ENCODE measurements around the gene SFXN5.

Gene SFXN5

DNA sequence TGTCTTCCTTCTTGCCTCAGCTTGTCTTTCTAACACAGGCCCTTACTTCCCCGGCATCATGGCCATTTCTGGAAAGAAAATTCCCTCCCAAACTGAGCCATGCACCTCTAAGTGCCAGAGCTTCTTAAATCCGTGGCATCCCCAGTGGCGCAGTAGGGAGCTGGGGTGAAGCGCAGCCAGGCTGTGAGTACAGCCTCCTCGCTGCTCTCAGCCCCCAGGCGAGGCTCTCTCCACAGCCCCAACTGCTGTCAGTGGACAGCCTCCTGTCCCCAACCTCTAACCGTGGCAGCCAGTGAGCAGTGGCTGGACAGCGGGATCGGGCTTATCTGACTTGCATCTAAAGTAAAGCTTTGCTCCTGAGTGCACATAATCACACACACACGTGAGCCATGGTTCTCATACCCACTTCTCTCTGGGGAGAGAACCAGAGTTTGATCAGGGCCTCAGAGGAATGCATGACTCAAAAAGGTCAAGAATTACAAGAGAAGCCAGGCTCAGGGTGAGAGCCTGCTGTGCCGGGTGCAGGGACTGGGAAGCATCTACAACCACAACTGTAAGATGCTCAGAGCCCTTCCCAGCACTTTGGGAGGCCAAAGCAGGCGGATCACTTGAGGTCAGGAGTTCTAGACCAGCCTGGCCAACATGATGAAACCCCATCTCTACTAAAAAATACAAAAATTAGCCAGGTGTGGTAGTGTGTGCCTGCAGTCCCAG is 50.7 kb downstream of the SFXN5 start:
- DNase-seq (ENCODE audit: low read depth), result peak; percentile 92

DNA sequence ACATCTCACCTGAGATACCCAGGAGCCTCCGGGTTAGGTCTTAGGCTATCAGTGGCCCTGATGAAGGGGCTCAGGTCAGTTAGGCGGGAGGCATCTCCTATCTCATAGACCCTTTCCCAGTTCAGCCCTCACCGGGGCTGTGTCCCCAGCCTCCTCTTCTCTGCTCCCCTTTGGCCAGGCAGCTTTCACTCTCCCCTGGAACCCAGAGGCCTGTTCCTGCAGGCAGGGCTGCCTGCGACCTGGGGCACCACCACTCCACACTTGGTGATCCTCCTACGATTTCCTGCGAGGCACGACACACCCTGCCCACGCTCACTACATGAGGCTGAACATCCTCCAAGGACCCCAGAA is 51.2 kb downstream of the SFXN5 start:
- no peak for DNase-seq (ENCODE audit: low read depth)

DNA sequence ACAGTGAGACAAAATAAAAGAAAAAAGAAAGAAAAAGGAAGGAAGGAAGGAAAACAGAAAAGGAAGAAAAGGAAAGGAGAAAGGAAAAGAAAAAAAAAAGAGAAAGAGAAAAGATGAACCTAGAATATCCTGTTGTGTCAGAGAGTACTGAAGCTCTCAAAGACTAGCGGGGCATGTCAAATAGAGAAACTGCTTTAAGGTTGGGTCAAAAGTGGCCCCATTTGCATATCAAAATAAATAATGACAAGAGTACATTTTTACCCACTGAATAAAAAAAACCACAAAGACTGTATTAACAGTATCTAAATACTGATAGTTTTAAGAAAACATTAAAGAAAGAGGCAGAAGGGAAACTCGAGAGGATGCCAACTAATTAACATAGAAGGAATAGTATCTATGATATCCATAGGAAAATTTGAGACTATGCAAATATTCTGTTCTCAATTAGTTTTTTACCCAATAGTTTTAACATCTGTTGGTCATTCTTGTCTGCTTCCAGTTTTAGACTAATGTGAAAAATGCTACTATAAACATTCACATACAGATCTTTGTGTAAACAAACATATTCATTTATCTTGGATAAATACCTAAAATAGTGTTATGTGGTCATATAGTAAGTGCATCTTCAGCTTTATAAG is 53.2 kb downstream of the SFXN5 start:
- peak; percentile 58 for DNase-seq (ENCODE audit: low read depth)

DNA sequence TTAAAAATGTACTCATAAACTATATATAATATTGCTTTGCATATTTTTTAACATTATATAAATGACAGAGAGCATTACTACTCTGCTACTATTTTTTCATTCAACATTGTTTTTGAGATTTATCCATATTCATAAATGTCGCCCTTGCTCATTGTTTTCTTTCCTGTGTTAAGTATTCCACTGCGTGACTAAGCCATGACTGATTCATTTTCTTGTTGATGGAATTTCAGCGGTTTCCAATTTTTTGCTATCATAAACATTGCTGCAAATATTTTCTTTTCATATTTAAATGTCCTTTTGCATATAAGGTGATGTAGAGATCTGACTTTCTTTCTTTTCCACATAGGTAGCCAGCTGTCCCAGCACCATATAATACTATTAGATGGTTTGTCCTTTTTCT is 57.6 kb downstream of the SFXN5 start:
- DNase-seq (ENCODE audit: low read depth), result peak; percentile 42

DNA sequence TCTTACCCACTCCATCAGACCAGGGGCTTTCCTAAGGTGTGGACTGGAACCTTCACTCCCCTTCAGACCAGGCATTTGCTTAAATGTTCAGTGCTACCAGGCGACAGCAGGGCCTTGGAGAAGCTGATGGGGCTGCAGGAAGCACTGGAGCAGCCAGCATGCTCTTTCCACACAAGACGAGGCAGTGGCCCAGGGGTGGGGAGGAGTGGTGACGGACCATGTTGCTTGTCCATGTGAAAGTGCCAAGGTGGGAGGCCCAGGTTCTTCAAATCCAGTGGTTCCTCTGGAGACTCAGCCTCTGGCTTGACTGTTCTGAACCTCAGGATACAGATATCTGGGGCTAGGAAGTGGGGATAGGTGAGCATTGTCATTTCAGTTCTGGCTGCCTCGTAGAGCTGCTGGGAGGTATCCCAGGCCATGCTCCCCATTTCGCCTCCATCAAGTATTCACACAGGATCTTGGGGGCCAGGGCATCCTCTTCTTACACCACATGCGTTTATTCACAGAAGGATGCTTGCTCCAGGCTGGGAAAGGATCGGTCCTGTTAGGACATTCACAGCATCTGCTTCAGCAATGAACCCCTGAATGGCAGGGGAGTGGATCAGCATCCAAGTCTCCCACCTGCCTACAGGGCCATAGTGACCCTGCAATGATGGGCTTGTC is 62.2 kb downstream of the SFXN5 start:
- DNase-seq (ENCODE audit: low read depth), result no peak

DNA sequence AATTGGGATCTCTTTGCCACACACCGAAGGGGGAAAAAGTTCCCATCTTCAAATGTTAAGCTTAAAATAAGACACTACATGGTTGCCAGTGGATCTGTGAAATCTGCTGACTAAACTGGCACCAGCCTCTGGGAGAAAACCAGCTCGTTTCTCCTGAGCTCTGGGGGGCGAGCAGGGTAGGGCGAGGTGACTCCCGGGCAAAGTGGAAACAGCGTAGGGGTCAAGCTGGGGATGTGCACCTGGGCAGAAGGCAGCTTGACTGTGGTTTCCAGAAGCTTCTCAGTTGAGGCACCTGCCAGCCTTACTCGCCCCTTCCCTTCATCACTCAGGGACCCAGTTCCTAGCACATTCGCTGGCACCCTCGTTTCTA is 62.8 kb downstream of the SFXN5 start:
- no peak for DNase-seq (ENCODE audit: low read depth)

DNA sequence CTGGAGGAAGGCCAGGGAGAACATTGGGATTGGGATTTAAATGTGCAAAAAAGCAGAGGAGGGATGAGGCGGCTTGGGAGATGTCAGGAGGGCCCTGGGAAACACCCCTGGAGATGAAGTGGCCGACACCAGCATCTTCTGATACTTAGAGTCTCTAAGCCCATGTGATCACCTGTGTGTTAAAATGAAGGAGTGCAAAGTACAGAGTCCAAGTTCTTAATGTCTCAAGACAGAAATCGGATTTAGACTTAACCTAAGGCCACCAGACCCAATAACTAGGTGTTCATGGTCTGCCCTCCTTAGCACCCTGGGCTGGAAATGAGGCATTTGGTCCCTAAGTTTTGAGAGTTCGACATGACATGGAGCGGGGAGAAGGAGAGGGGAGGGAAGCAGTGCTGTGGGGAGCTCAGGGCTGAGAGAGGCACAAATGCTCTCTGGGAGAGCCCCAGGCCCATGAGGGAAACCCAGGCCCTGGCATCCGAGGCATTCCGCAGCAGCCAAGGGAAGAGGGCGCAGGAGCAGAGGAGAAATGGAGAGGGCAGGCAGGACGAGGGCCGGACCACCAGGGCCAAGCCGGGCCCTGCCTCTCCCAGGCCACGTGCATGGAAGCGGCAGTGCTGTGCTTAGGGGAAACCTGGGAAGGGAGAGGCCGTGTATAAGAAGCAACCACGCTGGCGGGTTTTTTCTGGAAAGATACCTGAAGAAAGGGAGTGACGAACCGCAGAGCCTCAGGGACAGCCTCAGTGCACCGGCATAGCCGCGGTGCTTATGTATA is 63.3 kb downstream of the SFXN5 start:
- no peak for DNase-seq (ENCODE audit: low read depth)

DNA sequence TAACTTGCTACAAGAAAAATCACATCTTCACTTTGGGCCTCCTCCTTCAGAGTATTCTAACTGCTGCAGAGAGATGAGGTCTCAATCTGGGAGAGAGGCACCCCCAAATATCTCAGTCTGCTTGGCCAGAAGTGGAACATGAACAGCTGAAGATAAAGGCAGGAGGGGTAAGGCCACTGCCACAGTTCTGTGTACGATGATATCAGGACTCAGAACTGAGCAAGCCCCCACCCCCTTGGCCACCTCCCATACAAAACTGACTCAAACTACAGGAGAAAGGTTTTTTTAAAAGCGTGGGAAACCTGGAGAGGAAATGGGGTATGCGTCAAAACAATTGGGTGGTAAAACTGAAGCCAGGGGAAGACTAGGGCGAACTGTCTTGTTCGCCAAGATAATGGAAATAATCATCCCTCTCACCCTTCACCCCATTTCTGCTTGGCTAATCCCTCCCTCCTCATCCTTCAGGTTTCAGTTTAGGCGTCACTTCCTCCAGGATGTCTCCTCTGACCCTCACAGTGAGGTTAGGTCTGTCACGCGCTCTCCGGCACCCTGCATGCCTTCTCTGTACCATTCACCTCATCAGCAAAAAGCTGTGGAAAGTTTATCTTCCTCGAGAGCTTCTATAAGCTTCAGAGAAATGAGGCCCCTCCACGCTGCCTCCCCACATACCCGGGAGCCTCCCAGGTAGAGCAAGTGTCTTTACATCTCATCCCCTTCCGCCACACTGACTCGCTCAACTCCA is 64.4 kb downstream of the SFXN5 start:
- DNase-seq (ENCODE audit: low read depth), result no peak

DNA sequence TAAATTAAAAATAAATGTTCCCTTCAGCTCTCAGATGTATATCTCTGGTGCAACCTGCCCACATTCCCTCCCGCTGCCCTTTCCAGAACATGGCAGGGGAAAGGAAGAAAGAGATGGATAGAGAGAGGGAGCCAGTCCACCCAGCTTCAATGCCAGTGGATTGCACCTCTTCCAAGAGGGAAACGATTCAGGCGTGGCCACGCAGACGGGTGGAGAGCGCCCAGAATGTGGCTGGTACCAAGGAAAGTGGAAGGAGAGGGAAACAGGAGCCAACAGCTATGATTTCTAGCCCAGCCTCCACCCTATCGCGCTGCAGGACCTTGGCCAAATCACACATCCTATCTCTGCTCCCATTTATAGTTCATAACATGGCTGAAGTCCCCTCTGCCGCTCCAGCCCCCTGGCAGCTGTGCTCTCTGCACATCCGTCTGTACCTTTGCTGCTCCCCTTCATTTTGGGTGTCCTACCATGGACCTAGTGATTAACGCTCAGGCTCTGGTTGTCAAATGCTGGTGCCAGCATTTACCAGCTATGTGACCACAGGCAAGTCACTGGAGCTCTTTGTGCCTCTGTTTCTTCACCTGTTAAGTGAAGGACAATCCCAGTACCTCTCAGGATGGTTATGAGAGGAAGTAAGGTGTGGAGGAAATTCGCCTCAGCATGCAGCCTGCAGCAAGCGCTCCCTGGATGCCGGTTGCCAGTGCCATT is 66.5 kb downstream of the SFXN5 start:
- no peak for DNase-seq (ENCODE audit: low read depth)

DNA sequence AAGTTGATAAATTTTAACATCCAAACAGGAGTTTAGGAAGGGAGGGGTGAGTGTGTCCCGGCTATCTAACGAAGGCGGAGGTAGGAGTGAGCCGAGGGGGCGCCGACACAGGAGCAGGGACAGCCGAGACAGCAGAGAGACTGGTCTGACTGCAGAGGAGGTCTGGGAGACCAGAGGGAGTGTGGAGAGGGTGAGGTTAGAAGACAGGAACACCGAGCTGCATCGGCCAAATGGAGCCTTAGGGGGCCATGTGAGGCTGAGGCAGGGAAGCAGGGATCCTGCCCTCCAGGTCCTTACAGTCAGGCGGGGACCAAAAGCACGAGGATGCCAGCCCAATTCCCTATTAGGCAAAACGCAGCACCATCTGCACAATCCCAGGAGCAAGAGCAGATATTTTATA is 67.0 kb downstream of the SFXN5 start:
- no peak for DNase-seq (ENCODE audit: low read depth)

DNA sequence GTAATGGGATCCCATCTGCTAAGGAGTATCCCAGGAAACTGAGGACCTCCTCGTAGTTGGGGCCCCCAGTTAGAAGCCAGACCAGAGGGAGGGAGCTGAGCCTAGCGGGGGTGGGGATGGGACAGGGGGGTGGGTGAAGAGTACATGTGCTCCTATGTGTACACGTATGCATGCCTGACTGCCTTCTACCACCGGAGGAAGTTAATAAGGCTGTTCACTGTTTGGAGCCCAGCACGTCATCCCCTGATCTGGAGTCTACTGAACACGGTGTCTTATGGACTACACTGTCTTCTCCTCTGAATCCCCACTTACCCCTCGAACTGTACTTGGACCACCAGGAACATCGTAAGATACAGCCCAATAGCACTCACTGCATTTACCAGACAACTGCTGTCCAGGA is 68.5 kb downstream of the SFXN5 start:
- DNase-seq (ENCODE audit: low read depth), result no peak

DNA sequence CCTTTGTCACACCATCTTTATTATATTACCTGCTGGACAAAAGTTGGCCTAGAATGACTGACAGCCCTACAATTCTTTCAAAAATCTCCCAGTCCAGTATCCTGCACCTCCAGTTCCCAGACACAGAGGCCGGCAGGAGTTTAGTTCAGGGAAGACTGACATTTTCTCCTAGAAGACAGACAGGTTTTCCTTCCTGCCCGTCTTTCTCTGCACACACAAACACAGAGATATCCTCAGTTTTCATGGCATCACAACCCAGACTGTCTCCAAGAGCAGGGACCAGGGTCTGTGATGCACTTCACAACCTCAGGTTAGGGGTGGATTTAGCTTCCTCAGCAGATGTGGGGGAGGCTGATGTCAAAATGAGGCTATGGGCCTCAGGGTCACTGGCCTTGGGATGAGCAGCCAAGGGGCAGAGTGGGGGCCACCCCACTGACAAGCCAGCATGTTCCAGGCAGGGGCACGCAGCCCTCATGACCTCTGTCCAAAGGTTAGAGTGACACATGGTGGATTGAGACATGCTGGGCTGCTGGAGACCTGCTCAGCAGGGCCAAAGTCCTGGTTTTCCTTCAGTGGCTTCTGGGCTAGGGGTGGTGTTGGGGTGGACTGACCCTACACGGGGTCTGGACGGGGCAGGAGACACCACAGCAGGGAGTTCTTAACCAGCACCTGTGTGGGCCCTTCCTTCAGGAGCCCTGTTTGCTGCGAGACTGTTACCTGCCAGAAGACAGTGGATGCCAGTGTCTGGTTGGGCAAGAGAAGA is 70.5 kb downstream of the SFXN5 start:
- no peak for DNase-seq (ENCODE audit: low read depth)

DNA sequence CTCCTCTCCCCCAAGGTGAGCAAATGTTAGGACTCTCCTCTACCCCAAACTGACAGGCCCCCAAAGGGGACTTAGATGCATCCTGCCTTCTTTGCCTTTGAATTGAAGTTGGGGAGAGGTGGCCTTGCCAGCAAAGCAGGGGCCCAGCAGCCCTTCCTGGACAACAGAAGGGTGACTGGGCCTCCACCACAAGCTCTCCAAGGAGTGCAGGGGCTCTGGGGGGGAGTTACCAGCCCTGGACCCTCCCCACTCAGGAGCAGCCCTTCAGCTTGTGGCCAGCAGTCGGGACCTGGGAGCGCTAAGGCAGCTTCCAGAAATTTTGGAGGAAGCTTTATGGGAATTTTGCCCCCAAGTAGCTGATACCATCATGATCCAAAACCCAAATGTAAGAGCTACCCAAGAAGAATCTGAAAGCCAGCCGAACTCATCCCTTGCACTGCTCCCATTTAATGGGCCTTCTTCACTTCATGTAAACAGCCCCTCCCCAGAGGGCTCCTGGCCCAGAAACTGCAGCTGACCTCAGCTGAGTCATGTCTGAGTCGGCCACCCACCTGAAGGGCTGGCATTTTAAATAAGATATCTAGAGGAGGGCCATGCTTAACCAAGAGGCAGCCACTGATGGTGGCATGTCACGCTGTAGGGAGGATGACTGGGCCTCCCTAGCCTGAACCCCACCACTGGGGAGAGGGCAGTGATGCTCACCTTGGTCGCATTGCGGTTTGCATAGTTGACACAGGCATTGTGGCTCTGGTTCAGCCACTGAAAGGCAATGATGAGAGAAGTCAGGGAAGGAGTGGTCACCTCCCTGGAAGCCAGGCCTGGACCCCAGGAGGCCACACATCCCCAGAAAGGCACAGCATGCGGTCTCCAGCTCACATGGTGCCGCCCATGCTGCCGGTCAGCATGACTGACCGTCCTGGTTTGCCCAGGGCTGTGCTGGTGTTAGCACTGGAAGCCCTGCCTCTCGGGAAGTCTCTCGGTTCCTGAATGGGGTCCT is 71.5 kb downstream of the SFXN5 start:
- DNase-seq (ENCODE audit: low read depth), result peak; percentile 32

DNA sequence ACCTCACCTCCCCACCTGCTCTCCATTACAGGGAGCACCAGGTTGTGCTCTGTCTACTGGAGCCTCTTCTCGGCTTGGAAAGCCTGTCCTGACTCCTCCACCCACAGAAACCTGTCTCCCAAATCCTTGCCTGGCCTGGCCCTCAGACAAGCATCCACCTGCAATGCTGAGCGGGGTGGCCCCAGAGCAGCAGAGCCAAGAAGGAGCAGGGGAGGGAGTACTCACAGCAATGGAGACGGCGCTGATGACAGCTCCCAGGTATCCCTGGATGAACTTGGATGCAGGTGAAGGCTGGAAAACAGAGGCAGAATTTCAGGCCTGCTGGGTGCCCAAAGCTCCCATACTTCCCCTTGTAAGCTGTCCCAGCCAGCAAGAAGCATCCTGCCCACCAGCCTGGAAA is 72.8 kb downstream of the SFXN5 start:
- DNase-seq (ENCODE audit: low read depth), result no peak

DNA sequence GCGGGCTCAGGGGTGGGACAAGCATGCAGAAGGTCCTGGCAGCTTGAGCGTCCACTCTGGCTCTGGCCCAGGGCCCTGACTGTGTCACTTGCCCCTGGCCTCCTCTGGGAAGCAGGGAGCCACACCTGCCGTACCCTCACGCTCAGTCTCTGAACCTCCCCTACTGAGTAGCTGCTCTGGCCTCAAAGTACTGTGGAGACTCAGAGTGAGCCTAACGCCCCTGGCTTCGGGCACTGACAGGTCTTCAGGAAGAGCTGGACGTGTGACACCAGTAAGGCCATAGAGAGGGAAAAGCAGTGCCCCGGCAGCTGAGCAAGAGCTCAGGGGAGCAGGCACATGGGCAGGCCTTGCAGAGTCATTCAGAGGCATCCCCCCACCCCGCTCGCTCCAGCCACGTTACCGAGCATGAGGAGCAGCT is 73.3 kb downstream of the SFXN5 start:
- DNase-seq (ENCODE audit: low read depth), result no peak

DNA sequence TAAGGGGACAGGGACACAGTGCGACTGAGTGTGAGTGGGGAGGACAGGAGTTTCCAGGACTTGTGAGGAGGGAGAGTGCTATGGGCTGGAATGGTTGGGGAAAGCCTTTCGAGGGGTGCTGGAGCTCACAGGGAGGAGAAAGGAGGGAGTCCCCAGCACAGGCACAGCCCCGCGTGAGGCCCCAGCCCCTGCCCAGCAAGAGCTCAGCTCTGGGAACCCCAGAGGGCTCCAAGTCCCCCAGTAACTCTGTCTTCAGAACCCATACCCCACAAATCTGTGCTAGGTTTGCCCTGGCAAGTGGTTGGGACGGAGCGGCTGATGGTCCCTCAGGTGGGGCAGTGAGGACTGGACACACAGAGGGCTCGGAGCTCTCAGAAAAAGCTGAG is 75.4 kb downstream of the SFXN5 start:
- DNase-seq (ENCODE audit: low read depth), result no peak

DNA sequence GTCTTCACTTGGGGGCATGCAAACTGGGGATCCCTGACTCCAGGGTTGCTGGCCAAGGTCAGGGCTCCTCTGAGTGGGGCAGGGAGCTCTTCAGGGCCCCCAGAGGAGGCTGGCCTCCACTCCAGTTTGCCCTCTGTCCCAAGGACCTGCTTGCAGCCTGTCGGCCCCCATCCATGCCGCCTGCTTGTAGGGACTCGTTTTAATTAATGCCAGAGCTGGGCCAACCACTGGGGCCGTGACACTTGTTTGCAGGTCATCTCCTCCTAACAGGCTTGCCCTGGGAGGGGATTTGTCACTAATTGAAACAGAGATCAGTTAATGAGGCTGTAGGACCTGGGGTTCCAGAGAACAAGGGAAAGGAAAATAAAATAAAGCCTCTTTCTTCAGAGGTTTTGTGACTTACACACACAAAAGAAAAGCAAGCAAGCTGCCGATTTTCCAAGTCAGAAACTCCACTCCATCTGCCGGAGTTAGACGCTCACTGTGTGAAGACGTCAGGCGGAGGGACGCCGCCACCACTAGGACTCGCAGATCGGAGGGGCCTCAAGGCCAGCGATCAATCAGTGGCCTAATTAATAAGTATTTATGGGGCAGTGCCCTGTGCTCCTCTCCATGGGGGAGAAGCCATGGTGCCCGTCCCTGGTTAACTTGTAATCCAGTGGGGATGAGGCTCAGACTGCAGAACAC is 75.9 kb downstream of the SFXN5 start:
- no peak for DNase-seq (ENCODE audit: low read depth)

DNA sequence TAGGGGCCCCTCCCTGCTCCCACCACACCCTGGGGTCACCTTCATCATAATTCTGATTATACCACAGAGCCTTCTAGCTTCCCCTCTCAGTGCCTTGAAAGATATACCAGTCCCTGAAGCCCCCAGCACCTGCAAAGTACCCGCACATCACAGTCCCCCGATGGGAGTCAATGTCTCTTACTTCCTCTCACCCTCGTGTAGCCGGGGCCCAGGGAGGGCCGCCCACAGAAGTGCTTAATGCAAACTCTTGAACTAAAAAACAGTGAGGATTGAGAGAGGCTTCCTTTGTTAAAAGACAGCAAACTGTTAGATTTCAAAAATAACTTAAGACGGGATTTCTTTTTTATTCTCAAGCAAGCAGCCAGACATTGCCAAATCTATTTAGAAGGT is 76.5 kb downstream of the SFXN5 start:
- DNase-seq (ENCODE audit: low read depth), result no peak
